Measurements from ENCODE around the gene TENM3. TPM values are rescaled to one million over a fixed set of nuclear protein-coding genes. Genes with fewer than 3 reads are reported as not detected.

Gene TENM3
- total and polyA plus RNA-seq, 2 donors from 2014 or later: 0.58 to 6.8 TPM

DNA sequence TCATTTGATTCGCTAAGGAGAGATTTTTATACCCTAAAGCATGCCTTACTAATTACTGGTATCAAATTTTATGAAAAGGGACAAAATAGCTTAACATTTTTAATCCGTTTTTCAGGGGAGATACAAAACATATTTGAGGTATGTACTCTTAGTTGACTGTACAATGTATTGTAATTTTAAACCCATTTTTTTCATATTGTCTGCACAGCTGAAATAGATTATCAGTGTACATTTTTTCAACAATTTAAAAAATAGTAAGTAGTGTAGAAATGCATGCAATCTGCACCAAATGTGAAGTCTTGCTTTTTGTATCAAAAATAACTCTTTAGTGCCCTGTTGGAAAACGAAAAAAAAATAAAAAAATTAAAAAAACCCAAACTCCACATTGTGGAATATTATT is 82.2 kb downstream of the TENM3 start:
- Histone ChIP-seq H3K27me3 (ENCODE audit: control insufficient read depth, insufficient read depth, low read length) (no peaks in the 10 kb centered on the region), H3K9me3 (ENCODE audit: control insufficient read depth in 2 of 3, insufficient read depth in 1 of 3, low read length in 3 of 3) (no peaks in the 10 kb centered on the region), H3K36me3 (ENCODE audit: control insufficient read depth in 2 of 3, insufficient read depth in 3 of 3, low read length in 3 of 3) (no peaks in the 10 kb centered on the region), H3K9ac (ENCODE audit: low read length in 3 of 3) (no peak overlapping the region), H3K27ac (ENCODE audit: low read depth in 2 of 2, low read length in 2 of 2) (no peak overlapping the region), H3K4me3 (ENCODE audit: low read length in 3 of 3) (no peak overlapping the region), H3K4me1 (ENCODE audit: control insufficient read depth in 2 of 3, insufficient read depth in 2 of 3, low read depth in 1 of 3, low read length in 3 of 3) (no peaks in the 10 kb centered on the region)
- intact Hi-C loops (cut with DNase I): no loop called here
- no peak for FAIRE-seq
- DNase-seq: no peak
- TF ChIP-seq, protein P1, sequence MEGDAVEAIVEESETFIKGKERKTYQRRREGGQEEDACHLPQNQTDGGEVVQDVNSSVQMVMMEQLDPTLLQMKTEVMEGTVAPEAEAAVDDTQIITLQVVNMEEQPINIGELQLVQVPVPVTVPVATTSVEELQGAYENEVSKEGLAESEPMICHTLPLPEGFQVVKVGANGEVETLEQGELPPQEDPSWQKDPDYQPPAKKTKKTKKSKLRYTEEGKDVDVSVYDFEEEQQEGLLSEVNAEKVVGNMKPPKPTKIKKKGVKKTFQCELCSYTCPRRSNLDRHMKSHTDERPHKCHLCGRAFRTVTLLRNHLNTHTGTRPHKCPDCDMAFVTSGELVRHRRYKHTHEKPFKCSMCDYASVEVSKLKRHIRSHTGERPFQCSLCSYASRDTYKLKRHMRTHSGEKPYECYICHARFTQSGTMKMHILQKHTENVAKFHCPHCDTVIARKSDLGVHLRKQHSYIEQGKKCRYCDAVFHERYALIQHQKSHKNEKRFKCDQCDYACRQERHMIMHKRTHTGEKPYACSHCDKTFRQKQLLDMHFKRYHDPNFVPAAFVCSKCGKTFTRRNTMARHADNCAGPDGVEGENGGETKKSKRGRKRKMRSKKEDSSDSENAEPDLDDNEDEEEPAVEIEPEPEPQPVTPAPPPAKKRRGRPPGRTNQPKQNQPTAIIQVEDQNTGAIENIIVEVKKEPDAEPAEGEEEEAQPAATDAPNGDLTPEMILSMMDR (IDR thresholded peaks at IDR 0.05; ENCODE audit: borderline replicate concordance, extremely low read depth, insufficient read depth): no peak

DNA sequence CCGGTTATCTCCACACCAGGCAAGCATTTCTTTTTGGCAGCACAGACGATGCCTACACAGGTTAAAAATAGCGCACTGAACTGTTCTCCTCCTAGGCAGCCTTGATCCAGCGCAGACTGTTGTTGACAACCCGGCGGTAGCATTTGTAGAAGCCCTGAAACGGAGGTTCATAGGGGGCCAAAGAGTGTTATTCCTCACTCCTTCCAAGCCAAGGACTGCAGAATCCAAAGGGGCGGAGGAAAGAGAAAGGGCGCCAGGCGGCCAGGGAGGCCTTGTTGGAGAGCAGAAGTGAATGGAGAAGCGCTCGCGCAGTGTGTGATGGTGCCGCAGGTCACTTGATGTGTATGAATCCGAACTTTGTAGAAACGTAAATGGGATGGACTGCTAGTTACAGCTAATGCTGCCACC is 82.7 kb downstream of the TENM3 start:
- FAIRE-seq (no peak), DNase-seq (no peak)

DNA sequence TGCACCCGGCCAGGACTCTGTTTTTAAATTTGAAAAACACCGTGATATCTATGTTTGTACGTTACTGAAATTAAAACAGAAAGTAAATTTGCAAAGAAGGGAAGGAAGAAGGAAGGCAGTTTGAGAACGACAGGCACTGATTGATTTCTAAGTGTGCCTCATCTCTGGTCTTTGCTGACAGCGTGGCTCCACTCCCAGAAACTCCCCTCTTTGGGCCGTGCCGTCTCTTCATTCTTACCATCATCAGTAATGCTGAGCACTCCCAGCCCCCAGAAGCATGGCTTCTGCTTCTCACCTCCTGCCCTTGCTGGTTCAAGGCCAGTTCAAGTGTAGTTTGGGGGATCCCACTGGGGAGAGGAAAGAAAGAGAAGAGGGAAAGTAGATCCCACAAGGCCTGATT is 85.3 kb downstream of the TENM3 start:
- H3K9me3 ChIP-seq (ENCODE audit: control insufficient read depth in 2 of 3, insufficient read depth in 1 of 3, low read length in 3 of 3): no peaks in the 10 kb centered on the region
- TF ChIP-seq, protein P1 (IDR thresholded peaks at IDR 0.05; ENCODE audit: borderline replicate concordance, extremely low read depth, insufficient read depth): no peak
- H3K27ac ChIP-seq (ENCODE audit: low read depth in 2 of 2, low read length in 2 of 2): no peak overlapping the region
- H3K9ac ChIP-seq (ENCODE audit: low read length in 3 of 3): no peak overlapping the region
- no peak overlapping the region for H3K4me3 ChIP-seq (ENCODE audit: low read length in 3 of 3)
- no peaks in the 10 kb centered on the region for H3K4me1 ChIP-seq (ENCODE audit: control insufficient read depth in 2 of 3, insufficient read depth in 2 of 3, low read depth in 1 of 3, low read length in 3 of 3)
- H3K27me3 ChIP-seq (ENCODE audit: control insufficient read depth, insufficient read depth, low read length): no peaks in the 10 kb centered on the region
- intact Hi-C loops (cut with DNase I): no loop called here
- no peak for FAIRE-seq
- H3K36me3 ChIP-seq (ENCODE audit: control insufficient read depth in 2 of 3, insufficient read depth in 3 of 3, low read length in 3 of 3): no peaks in the 10 kb centered on the region
- no peak for DNase-seq

More for the DNA sequence above, 82.7 kb downstream of the TENM3 start:
- Histone ChIP-seq H3K9ac (ENCODE audit: low read length in 3 of 3) (no peak overlapping the region), H3K4me1 (ENCODE audit: control insufficient read depth in 2 of 3, insufficient read depth in 2 of 3, low read depth in 1 of 3, low read length in 3 of 3) (no peaks in the 10 kb centered on the region), H3K9me3 (ENCODE audit: control insufficient read depth in 2 of 3, insufficient read depth in 1 of 3, low read length in 3 of 3) (no peaks in the 10 kb centered on the region), H3K4me3 (ENCODE audit: low read length in 3 of 3) (no peak overlapping the region), H3K27ac (ENCODE audit: low read depth in 2 of 2, low read length in 2 of 2) (no peak overlapping the region), H3K36me3 (ENCODE audit: control insufficient read depth in 2 of 3, insufficient read depth in 3 of 3, low read length in 3 of 3) (no peaks in the 10 kb centered on the region), H3K27me3 (ENCODE audit: control insufficient read depth, insufficient read depth, low read length) (no peaks in the 10 kb centered on the region)
- TF ChIP-seq, protein P1 (IDR thresholded peaks at IDR 0.05; ENCODE audit: borderline replicate concordance, extremely low read depth, insufficient read depth): no peak
- intact Hi-C loops (cut with DNase I): no loop called here

DNA sequence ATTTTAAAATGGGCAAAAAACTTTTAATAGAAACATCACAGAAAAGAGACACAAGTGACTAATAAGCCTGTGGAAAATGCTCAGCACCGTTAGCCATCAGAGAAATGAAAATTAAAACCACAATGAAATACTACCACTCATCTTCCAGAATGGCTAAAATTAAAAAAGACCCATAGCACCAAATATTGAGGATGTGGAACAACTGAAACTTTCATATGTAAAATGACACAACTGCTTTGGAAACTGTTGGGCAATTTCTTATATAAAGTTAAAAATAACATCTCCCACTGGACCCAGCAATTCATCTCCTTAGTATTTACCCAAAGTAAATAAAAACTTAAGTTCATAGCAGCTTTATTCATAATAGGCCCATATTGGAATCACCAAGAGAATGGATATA is 94.2 kb downstream of the TENM3 start:
- intact Hi-C loops (cut with DNase I): no loop called here
- no peak for FAIRE-seq
- Histone ChIP-seq H3K9me3 (ENCODE audit: control insufficient read depth in 2 of 3, insufficient read depth in 1 of 3, low read length in 3 of 3) (no peaks in the 10 kb centered on the region), H3K4me1 (ENCODE audit: control insufficient read depth in 2 of 3, insufficient read depth in 2 of 3, low read depth in 1 of 3, low read length in 3 of 3) (no peaks in the 10 kb centered on the region), H3K9ac (ENCODE audit: low read length in 3 of 3) (no peak overlapping the region), H3K4me3 (ENCODE audit: low read length in 3 of 3) (no peak overlapping the region), H3K27me3 (ENCODE audit: control insufficient read depth, insufficient read depth, low read length) (no peaks in the 10 kb centered on the region), H3K27ac (ENCODE audit: low read depth in 2 of 2, low read length in 2 of 2) (no peak overlapping the region), H3K36me3 (ENCODE audit: control insufficient read depth in 2 of 3, insufficient read depth in 3 of 3, low read length in 3 of 3) (no peaks in the 10 kb centered on the region)
- TF ChIP-seq, protein P1 (IDR thresholded peaks at IDR 0.05; ENCODE audit: borderline replicate concordance, extremely low read depth, insufficient read depth): no peak
- no peak for DNase-seq
